ENCODE measurements around the gene MCFD2.
"Not testable (repeated sequence)": the region's sequence is repeated elsewhere in the genome, so short reads cannot be mapped to it uniquely, and the experiment has no call there.

Gene MCFD2

GRCh38 chr2:46900381-46900780 lies 15.2 kb downstream of the MCFD2 start:
- no peak for DNase-seq

- DNase-seq: no peak
Measured at GRCh38 chr2:46899053-46899452, 16.6 kb downstream of the MCFD2 start.

- no peak for DNase-seq
Measured at GRCh38 chr2:46898024-46898423, 17.6 kb downstream of the MCFD2 start.

GRCh38 chr2:46893269-46893939 lies 22.2 kb downstream of the MCFD2 start:
- no peak for DNase-seq

GRCh38 chr2:46891956-46892553 lies 23.6 kb downstream of the MCFD2 start:
- DNase-seq: no peak

GRCh38 chr2:46888421-46888952 lies 27.1 kb downstream of the MCFD2 start:
- DNase-seq: no peak

GRCh38 chr2:46887028-46887885 lies 28.3 kb downstream of the MCFD2 start:
- DNase-seq: no peak

- no peak for DNase-seq
Measured at GRCh38 chr2:46886268-46887027, 29.2 kb downstream of the MCFD2 start.

GRCh38 chr2:46885376-46885775 lies 30.2 kb downstream of the MCFD2 start:
- DNase-seq: no peak

- no peak for DNase-seq
Measured at GRCh38 chr2:46879511-46879910, 36.1 kb downstream of the MCFD2 start.

GRCh38 chr2:46878886-46879285 lies 36.7 kb downstream of the MCFD2 start:
- no peak for DNase-seq

- DNase-seq: no peak
Measured at GRCh38 chr2:46878240-46878877, 37.2 kb downstream of the MCFD2 start.

- DNase-seq: no peak
Measured at GRCh38 chr2:46877619-46878113, 37.9 kb downstream of the MCFD2 start.

GRCh38 chr2:46876741-46877384 lies 38.7 kb downstream of the MCFD2 start:
- DNase-seq: peak in 1 of 2 experiments; percentile 67

GRCh38 chr2:46875962-46876689 lies 39.5 kb downstream of the MCFD2 start:
- DNase-seq: not testable (repeated sequence)

GRCh38 chr2:46875226-46875899 lies 40.2 kb downstream of the MCFD2 start:
- no peak for DNase-seq

GRCh38 chr2:46874236-46874929 lies 41.2 kb downstream of the MCFD2 start:
- no peak for DNase-seq

- DNase-seq: peak in 1 of 2 experiments; percentile 41
Measured at GRCh38 chr2:46873604-46874068, 42.0 kb downstream of the MCFD2 start.

GRCh38 chr2:46872902-46873603 lies 42.6 kb downstream of the MCFD2 start:
- no peak for DNase-seq
